ENCODE data around the gene CHAMP1.
"Not testable (repeated sequence)": the region's sequence is repeated elsewhere in the genome, so short reads cannot be mapped to it uniquely, and the experiment has no call there.

Gene CHAMP1

GRCh38 chr13:114299604-114300305 is 14.5 kb upstream of the CHAMP1 start:
- DNase-seq = no peak

GRCh38 chr13:114303700-114304327 is 10.5 kb upstream of the CHAMP1 start:
- DNase-seq = no peak

- no peak for DNase-seq
These were observed 9.8 kb upstream of the CHAMP1 start for GRCh38 chr13:114304346-114305034.

- DNase-seq = no peak
These were observed 5.2 kb upstream of the CHAMP1 start for GRCh38 chr13:114309086-114309485.

- no peak for DNase-seq
These were observed 4.4 kb upstream of the CHAMP1 start for GRCh38 chr13:114309806-114310410.

- DNase-seq = no peak
These were observed 3.3 kb upstream of the CHAMP1 start for GRCh38 chr13:114310956-114311355.

- no peak for DNase-seq
These were observed 2.9 kb upstream of the CHAMP1 start for GRCh38 chr13:114311387-114311786.

GRCh38 chr13:114311908-114312307 is 2.4 kb upstream of the CHAMP1 start:
- no peak for DNase-seq

GRCh38 chr13:114313061-114313860 is 1.0 kb upstream of the CHAMP1 start:
- peak; percentile 23 for DNase-seq

GRCh38 chr13:114315074-114315785 is 927 bp downstream of the CHAMP1 start:
- no peak for DNase-seq

GRCh38 chr13:114318624-114319023 is 4.3 kb downstream of the CHAMP1 start:
- DNase-seq = no peak

- peak; percentile 7 for DNase-seq
These were observed 5.2 kb downstream of the CHAMP1 start for GRCh38 chr13:114319441-114319913.

- DNase-seq = no peak
These were observed 5.8 kb downstream of the CHAMP1 start for GRCh38 chr13:114320065-114320464.

- no peak for DNase-seq
These were observed 7.0 kb downstream of the CHAMP1 start for GRCh38 chr13:114321256-114321655.

- DNase-seq = no peak
These were observed 9.0 kb downstream of the CHAMP1 start for GRCh38 chr13:114323349-114323748.

GRCh38 chr13:114324334-114324733 is 10.0 kb downstream of the CHAMP1 start:
- DNase-seq = no peak

- no peak for DNase-seq
These were observed 11.4 kb downstream of the CHAMP1 start for GRCh38 chr13:114325729-114326128.

- no peak for DNase-seq
These were observed 13.7 kb downstream of the CHAMP1 start for GRCh38 chr13:114328034-114328433.

- DNase-seq = no peak
These were observed 14.3 kb downstream of the CHAMP1 start for GRCh38 chr13:114328595-114328994.

- no peak for DNase-seq
These were observed 15.8 kb downstream of the CHAMP1 start for GRCh38 chr13:114330086-114330485.

- DNase-seq = not testable (repeated sequence)
These were observed 19.6 kb downstream of the CHAMP1 start for GRCh38 chr13:114333881-114334280.

Data from NCI-H226 (cell line).